GM19351 (cell line): ENCODE results near the gene GLT6D1.

ENCODE experiments used
- ATAC-seq: cut with Tn5 transposase; IDR thresholded peaks from one replicate; pipeline ENCODE4 v1.9.1; 2021; ENCODE audit warnings: mild to moderate bottlenecking, moderate library complexity; ENCODE audit not compliant: unreplicated experiment

The GLT6D1 gene

DNA sequence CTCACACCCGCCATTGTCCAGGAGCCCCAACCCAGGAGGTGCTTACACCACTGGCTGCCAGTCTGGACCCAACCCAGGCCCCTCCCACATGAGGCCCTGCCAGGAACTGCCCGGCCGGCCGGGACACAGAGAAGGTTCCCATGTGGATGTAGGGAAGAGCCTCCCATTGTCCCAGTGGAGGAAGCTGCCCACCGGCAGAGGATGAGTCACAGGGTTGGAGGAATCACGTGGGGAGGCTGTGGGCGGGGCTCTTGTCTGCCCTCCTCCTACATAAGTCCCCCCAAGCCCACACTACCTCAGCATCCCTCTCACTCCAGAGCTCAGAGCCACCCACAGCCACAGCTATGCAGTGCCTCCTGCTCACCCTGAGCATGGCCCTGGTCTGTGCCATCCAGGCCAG lies 51.7 kb downstream of the GLT6D1 start:
- ATAC-seq = no peak

DNA sequence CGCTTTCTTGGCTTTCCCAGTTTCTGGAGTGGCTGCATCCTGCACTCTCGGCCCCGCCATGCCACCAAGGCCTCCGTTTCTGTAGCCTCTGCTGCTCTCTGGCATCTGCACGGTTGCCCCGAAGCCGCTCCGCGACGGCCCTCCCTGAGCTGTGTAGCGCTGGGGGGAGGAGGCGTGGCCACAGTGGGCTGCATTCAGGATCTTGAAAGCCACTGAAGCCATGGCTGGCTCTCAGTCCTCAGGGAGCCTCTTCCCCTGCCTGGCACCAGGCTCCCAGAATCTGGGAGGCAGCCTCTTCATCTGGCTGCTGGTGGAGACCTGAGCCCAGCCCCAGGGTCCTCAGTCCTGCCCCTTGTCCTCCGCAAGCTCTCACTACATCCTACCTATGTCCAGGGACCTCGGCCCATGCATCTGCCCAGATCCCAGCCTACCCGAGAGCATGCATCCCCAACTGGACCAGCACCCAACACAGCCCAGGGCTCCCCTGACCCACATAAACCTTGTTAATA lies 52.7 kb downstream of the GLT6D1 start:
- no peak for ATAC-seq

DNA sequence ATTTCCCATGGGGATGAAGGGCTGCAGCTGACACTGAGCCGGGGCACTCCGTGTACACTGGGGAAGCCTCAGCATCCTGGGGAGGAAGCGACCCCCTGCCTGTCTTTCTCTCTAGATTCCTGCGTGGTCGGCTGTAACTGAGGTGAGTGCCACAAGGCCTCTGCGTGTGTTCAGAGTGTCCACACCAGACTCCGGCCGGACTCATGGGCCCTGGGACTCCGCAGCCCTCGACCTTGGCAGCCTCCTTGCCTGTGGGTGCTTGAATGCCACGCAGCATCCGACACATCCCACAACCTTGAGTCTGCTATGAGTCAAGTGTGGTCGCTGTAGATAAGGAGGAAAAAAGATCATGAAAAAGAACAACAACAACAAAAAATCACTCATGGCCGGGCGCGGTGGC lies 54.4 kb downstream of the GLT6D1 start:
- ATAC-seq = no peak

DNA sequence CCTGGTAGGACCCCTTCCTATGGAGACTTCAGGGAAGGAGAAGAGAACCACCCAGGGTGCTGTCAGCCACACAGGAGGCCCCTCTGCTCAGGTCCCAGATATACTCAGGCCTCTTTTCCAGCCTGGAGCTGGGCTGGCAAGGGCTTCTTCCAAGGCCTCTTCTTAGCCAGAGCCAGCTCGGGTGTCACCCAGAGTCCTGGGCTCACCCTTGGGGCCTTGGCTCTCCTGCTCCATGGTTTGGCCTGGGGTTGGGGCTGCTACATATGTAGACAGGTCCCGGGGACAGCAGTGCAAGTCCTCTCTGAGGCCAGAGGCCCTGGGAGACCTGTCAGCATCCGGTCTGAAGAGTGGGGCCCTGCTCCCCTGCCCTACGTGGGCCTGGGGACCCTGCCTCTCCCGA lies 55.0 kb downstream of the GLT6D1 start:
- no peak for ATAC-seq

DNA sequence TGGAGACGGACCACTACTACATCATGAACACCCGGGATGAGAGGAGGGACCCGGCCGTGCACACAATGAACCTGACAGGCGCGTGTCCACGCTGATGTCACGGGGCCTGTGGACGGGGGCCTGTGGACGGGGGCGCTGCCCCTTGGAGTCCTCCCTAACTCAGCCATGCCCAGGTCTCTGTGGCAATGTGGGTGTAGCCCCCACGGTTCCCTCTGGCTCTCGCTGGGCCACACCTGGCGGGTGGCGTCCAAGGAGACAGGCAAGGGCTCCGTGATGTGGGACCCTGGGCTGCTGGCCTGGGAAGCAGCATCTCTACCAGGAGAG lies 55.7 kb downstream of the GLT6D1 start:
- ATAC-seq = no peak

DNA sequence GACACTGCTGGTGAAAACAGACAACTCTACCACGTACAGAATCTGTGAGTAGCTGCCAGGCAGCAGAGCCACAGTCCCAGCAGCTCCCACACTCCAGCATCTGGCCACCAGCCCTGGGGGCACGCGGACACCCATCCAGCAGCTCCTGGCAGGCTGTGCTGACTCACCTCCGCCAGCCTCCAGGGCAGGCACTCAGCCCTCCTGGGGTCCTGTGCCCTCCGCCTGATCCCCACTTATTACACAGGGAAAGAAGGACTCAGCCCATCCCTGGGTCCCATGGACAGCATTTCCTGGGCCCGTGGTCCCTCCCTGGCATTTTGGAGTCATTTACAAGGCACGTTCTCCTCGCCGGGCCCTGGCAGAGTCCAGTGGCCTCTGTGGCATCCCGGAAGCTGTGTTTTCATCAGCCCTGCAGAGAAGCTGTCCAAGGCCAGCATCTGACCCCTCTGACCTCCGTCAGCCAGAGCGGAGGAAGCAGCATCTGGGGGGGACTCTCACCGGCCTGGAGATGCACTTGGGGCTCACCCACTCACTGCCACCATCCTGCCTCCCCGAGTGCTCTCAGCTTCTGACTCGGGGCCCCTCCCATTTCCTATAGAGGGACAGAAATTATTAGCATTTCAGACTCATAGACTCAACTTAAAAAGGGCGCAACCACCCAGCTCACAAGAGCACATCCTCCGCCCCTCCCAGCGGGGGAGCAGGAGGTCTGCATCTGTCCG lies 56.2 kb downstream of the GLT6D1 start:
- ATAC-seq = no peak

DNA sequence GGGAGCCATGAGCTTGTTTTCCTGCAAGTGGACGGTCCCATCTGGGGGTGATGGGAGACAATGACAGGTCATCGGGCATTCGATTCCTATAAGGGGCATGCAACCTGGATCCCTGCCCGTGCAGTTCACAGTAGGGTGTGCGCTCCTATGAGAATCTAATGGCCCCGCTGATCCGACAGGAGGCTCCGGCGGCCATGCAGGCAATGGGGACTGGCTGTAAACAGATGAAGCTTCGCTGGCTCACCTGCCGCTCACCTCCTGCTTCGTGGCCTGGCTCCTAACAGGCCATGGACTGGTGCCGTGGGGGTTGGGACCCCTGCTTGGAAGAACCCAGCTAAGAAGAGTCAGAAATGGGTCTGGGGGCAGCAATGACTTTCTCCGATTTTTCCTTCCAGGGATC lies 56.8 kb downstream of the GLT6D1 start:
- no peak for ATAC-seq

DNA sequence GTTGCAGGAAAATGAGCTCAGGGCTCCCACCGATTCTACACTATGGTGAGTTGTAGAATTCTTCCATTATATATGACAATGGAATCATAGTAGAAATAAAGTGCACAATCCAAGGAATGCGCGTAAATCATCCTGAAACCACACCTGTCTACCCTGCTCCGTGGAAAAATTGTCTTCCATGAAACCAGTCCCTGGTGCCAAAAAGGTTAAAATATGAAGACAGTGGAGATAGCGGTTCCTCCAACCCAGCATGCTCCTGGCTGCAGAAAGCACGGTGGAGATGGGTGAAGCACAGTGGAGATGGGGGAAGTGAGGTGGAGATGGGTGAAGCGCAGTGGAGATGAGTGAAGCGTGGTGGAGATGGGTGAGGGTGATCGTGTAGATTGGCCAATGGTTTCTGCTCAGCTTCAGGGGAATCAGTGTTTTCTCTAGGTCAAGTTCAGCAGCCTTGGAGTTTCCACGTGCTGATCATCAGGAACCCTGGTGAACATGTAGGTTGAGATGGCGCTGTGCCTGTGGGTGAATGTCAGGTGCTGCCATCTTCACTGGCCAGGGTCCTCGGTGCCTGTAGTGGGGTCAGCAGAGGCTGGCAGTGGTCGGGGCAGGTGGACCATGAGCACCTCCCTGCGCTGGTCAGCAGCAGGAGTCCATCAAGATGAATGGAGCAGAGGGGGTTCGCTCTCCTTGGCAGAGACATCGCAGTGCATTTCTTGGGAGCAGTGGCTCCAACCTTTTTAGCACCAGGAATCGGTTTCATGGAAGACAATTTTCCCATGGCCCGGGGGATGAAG lies 57.5 kb downstream of the GLT6D1 start:
- ATAC-seq = no peak

DNA sequence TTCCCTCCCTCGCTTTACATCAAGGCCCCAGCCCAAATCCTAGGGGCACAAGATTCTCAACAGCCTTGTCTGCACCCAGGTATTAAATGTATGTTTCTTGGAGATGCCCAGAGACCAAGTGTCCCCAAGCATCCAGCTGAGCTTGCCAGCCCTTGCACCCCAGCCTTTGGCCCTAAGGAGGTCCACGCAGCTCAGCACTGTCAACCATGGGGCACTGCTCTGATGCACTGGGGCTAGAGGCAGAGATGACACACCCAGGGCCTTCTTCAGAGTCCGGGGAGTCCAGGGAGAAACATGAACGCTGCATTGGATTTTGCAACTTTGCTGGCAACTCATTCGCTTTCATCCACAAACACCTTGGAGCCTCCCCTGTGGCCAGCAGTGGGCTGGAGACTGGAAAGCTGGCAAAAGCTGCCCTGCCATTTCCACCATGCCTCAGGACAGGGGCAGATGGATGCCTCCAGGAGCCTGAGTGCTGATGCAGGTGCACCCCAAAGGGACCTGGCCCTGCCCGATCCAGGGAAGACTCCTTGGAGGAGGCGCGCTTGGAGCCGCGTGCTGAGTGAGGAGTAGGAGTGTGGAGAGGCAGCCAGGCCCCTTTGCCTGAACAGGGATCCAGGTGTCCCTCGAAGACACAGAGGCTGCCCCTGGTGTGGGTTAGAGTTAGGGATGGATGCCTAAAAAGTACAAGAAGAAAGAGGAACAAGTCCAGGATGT lies 58.5 kb downstream of the GLT6D1 start:
- no peak for ATAC-seq

DNA sequence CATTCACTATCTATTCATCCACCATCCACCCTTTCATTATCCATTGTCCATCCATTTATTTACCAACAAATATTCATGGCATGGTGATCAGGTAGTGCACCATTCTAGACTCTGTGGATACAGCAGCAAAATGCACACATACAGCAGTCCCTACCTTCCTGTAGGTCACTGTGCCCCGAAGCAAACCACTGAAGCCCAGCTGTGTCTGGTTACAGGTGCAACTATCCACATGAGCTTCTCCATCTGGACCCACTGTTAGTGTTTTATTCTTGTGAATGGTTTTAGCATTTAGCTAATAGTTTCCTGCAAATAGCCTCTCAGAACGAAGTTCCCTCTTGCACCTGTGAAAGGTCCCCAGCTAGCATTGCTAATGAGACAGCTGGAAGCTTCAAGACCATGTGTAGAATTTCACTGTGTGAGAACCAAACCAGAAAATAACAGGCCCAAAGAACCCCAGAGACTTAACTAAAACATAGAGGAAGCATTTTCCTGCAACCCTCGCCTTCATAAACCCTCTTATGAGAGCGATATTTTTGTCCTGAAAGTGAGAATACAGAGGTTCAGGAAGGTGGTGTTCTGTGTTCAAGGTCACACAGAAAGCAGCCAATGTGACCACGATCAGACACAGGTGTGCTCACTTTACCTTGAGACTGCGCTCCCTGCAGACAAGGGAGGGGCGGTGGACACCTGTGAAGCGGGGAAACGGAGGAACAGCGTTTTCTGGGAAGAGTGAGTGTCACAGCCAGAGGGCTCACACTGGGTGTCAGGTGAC lies 59.3 kb downstream of the GLT6D1 start:
- no peak for ATAC-seq

DNA sequence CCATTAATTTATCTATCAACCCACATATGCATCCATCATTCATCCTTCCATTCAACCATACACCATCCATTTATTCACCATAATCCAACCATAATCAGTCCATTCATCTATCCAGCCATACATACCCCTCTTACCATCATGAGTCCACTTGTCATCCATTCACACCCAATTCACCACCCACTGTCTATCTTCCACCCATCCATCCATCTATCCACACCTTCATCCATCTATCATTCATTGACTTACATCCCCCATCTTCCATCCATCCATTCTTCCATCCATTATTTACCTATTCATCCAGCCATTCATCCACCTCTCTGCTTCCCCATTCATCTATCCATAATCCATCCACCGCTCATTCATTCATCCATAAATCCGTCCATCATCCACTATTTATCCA lies 60.0 kb downstream of the GLT6D1 start:
- ATAC-seq = no peak

DNA sequence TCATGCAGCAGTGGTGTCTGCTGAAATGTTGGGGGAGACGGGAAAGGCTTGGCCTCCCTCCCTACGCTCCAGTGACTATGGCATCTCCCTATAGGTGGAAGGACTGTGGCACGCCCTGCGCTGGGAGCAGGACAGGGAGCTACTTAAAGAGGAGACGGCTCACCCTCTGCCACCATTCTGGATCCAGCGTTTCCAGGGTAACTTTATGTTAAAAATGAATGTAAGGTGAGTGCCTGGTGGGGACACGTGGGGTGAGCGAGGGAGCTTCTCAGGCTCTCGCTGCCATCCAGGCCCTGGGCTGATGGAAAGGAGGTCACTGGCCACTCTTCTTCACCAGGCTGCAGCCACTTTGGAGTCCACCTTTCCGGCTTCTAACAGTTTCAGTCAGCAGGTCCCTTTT lies 62.1 kb downstream of the GLT6D1 start:
- ATAC-seq = no peak

DNA sequence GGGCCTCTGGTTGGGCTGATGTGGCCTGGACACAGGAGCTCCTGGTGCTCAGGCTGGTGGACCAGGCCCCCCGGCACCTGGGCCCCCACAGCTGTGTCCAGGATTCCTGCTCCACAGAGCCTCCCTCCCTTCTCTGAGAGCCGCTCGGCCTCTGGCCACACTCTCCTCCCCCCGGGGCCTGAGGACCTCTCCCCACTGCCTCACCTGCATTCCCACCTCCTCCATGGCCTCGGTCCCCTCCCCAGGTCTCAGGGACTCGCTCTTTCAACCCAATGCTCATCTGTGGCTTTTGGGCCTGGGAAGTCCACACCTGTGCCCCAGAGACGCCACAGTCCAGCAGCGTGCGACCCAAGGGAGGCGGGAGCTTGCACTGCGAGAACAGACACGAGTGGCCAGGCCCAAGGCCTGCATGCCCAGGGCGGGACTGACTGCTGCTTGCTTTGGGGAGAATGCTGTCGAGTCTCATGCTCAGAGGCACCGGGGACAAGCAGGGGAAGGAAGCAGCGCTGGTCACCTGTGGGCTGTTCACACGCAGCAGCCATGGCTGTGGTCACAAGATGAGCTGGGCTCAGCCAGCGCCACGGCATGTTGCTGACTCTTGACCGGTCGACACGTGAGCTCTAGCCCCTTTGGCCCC lies 63.2 kb downstream of the GLT6D1 start:
- no peak for ATAC-seq

DNA sequence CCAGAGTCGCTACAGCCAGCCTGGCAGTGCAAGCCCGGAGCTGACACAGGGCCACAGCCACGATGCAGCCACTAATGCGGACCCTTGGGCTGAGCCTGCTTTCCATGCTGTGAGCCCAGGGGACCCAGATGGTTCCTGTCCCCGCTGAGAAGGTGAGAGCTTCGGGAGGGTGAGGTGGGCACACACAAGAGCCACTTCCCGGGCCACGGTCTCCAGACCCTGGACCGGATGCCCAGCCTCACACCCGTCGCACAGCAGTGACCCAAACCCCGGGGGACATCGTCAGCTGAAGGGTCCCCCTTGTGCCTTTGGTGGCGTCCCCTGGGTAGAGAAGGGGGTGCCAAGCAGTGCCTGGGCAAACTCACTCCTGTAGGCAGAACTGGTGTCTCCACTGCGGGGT lies 64.4 kb downstream of the GLT6D1 start:
- ATAC-seq = no peak

DNA sequence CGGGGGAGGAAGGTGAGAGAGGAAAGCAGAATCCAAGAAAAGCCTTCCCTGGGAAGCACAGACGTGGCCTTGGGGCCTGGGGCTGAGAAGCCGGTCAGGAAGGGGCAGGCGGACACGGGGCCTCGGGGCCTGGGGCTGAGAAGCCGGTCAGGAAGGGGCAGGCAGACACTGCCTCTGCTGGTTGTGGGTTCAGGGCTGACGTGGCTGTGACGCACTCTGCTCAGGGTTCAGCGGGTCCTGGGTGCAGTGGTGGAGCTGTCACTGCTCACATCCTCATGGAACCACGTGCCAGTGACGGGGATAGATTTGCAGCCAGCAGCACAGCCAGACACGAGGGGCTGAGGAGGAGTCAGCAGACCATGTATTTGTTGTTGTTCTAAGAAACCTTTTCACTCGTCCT lies 65.0 kb downstream of the GLT6D1 start:
- ATAC-seq = no peak
